Measurements from ENCODE around the gene SYNE4. TPM values are rescaled to one million over a fixed set of nuclear protein-coding genes. Genes with fewer than 3 reads are reported as not detected.
A peak's percentile ranks its signal among the peaks of the same experiment; 100 is the strongest.

The SYNE4 gene
- total and polyA plus RNA-seq, 2 of the 13 experiments (the other 11 are each of a cell fraction or from before 2014, with no cell fraction given): 13.7 to 23.0 TPM

DNA sequence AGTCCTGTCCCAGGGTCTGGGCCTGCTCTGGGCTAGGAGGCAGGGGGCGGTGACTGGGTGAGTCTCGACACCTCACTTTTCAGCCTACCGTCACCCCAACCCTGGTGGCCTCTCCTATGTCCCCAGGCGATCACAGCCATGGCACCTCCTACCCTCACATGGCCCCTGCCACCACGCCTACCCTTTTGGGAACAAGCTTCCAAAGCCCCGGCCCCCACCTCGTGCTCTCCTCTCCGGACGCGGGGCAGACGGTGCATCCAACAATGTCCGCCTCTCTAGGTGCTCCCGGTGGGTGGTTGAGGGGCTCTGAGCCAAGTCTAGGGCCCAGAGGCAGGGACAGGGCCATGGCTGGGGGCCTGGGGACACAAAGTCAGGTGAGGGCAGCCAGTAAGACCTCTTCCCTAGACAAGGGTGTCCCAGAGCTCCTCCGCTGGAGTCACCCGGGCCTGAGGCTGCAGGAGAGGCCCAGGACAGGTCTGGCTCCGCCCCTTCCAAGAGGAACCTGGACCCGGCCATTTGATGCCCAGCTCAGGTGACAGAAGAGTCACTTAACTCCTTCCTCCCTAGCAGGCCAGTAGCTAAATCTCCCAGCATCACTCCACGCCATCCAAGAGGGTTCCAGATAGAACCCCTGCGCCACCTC lies at the start of gene SYNE4 (continued):
- TF ChIP-seq, protein P1, sequence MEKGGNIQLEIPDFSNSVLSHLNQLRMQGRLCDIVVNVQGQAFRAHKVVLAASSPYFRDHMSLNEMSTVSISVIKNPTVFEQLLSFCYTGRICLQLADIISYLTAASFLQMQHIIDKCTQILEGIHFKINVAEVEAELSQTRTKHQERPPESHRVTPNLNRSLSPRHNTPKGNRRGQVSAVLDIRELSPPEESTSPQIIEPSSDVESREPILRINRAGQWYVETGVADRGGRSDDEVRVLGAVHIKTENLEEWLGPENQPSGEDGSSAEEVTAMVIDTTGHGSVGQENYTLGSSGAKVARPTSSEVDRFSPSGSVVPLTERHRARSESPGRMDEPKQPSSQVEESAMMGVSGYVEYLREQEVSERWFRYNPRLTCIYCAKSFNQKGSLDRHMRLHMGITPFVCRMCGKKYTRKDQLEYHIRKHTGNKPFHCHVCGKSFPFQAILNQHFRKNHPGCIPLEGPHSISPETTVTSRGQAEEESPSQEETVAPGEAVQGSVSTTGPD (CRISPR knock-in tag; IDR thresholded peaks at IDR 0.05): no peak
- TF ChIP-seq KLF12 (CRISPR knock-in tag; IDR thresholded peaks at IDR 0.05; ENCODE audit: borderline replicate concordance) (peak; percentile 52; the same call in 1 of the 2 replicates), ZNF543 (CRISPR knock-in tag; IDR thresholded peaks at IDR 0.05) (peak; percentile 76; the same call in 1 of the 2 replicates), ZSCAN12 (CRISPR knock-in tag; IDR thresholded peaks at IDR 0.05) (no peak), MXD4 (CRISPR knock-in tag; IDR thresholded peaks at IDR 0.05) (no peak), ZNF777 (CRISPR knock-in tag; IDR thresholded peaks at IDR 0.05) (peak; percentile 31; the same call in 1 of the 2 replicates), ZNF672 (CRISPR knock-in tag; IDR thresholded peaks at IDR 0.05) (no peak), ZNF264 (CRISPR knock-in tag; IDR thresholded peaks at IDR 0.05) (no peak), GATAD1 (CRISPR knock-in tag; IDR thresholded peaks at IDR 0.05) (no peak), MAFK (conservative IDR thresholded peaks at IDR 0.05 in 1 of 2, IDR thresholded peaks at IDR 0.05 in 1 of 2; ENCODE audit: low read length in 2 of 2) (no peak), DPF2 (CRISPR knock-in tag; IDR thresholded peaks at IDR 0.05; ENCODE audit: borderline replicate concordance, low read depth) (no peak), ZNF121 (CRISPR knock-in tag; IDR thresholded peaks at IDR 0.05) (no peak), ZMYM2 (CRISPR knock-in tag; IDR thresholded peaks at IDR 0.05) (no peak), ISL2 (CRISPR knock-in tag; IDR thresholded peaks at IDR 0.05) (no peak), ZNF546 (CRISPR knock-in tag; conservative IDR thresholded peaks at IDR 0.05) (peak; percentile 78; the same call in 1 of the 2 replicates)
- TF ChIP-seq, protein P2, sequence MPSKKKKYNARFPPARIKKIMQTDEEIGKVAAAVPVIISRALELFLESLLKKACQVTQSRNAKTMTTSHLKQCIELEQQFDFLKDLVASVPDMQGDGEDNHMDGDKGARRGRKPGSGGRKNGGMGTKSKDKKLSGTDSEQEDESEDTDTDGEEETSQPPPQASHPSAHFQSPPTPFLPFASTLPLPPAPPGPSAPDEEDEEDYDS (CRISPR knock-in tag; IDR thresholded peaks at IDR 0.05): peak; percentile 48; the same call in 1 of the 2 replicates
- TF ChIP-seq, protein P3, sequence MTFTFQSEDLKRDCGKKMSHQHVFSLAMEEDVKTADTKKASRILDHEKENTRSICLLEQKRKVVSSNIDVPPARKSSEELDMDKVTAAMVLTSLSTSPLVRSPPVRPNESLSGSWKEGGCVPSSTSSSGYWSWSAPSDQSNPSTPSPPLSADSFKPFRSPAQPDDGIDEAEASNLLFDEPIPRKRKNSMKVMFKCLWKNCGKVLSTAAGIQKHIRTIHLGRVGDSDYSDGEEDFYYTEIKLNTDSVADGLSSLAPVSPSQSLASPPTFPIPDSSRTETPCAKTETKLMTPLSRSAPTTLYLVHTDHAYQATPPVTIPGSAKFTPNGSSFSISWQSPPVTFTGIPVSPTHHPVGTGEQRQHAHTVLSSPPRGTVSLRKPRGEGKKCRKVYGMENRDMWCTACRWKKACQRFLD (CRISPR knock-in tag; IDR thresholded peaks at IDR 0.05; ENCODE audit: borderline replicate concordance): 0 out of 2 replicates have a peak, but pooled peaks have one; percentile 75
- TF ChIP-seq, protein P4, sequence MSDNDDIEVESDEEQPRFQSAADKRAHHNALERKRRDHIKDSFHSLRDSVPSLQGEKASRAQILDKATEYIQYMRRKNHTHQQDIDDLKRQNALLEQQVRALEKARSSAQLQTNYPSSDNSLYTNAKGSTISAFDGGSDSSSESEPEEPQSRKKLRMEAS (IDR thresholded peaks at IDR 0.05): peak; percentile 72
- TF ChIP-seq, protein P5, sequence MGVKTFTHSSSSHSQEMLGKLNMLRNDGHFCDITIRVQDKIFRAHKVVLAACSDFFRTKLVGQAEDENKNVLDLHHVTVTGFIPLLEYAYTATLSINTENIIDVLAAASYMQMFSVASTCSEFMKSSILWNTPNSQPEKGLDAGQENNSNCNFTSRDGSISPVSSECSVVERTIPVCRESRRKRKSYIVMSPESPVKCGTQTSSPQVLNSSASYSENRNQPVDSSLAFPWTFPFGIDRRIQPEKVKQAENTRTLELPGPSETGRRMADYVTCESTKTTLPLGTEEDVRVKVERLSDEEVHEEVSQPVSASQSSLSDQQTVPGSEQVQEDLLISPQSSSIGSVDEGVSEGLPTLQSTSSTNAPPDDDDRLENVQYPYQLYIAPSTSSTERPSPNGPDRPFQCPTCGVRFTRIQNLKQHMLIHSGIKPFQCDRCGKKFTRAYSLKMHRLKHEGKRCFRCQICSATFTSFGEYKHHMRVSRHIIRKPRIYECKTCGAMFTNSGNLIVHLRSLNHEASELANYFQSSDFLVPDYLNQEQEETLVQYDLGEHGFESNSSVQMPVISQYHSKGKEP (CRISPR knock-in tag; IDR thresholded peaks at IDR 0.05): no peak
- TF ChIP-seq, protein P6, sequence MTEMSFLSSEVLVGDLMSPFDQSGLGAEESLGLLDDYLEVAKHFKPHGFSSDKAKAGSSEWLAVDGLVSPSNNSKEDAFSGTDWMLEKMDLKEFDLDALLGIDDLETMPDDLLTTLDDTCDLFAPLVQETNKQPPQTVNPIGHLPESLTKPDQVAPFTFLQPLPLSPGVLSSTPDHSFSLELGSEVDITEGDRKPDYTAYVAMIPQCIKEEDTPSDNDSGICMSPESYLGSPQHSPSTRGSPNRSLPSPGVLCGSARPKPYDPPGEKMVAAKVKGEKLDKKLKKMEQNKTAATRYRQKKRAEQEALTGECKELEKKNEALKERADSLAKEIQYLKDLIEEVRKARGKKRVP (CRISPR knock-in tag; IDR thresholded peaks at IDR 0.05): no peak
- TF ChIP-seq, protein P7, sequence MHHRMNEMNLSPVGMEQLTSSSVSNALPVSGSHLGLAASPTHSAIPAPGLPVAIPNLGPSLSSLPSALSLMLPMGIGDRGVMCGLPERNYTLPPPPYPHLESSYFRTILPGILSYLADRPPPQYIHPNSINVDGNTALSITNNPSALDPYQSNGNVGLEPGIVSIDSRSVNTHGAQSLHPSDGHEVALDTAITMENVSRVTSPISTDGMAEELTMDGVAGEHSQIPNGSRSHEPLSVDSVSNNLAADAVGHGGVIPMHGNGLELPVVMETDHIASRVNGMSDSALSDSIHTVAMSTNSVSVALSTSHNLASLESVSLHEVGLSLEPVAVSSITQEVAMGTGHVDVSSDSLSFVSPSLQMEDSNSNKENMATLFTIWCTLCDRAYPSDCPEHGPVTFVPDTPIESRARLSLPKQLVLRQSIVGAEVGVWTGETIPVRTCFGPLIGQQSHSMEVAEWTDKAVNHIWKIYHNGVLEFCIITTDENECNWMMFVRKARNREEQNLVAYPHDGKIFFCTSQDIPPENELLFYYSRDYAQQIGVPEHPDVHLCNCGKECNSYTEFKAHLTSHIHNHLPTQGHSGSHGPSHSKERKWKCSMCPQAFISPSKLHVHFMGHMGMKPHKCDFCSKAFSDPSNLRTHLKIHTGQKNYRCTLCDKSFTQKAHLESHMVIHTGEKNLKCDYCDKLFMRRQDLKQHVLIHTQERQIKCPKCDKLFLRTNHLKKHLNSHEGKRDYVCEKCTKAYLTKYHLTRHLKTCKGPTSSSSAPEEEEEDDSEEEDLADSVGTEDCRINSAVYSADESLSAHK (CRISPR knock-in tag; IDR thresholded peaks at IDR 0.05; ENCODE audit: borderline replicate concordance): no peak

Data from HepG2 (cell line).